Hepatocyte (in vitro differentiated cells): Measurements from ENCODE around the gene CCDC47.

Source experiments
- EZH2 ChIP-seq: fragments of 200-600 bp; sonication (generic); IDR thresholded peaks from 2 replicates; pipeline ENCODE4 v1.6.1; 2016; ENCODE audit warnings: antibody characterized with exemption, mild to moderate bottlenecking, borderline replicate concordance
- EZH2phosphoT487 ChIP-seq: fragments of 200-600 bp; sonication (generic); IDR thresholded peaks from one replicate; pipeline ENCODE4 v1.6.1; 2018; ENCODE audit warnings: antibody characterized with exemption, mild to moderate bottlenecking, low read depth, moderate library complexity; ENCODE audit not compliant: unreplicated experiment, severe bottlenecking
- TF ChIP-seq, protein P1 (sequence below): fragments of 200-600 bp; sonication (generic); IDR thresholded peaks from 2 replicates; pipeline ENCODE4 v1.5.1; 2016; ENCODE audit warnings: antibody characterized with exemption, mild to moderate bottlenecking; ENCODE audit not compliant: poor library complexity

DNA sequence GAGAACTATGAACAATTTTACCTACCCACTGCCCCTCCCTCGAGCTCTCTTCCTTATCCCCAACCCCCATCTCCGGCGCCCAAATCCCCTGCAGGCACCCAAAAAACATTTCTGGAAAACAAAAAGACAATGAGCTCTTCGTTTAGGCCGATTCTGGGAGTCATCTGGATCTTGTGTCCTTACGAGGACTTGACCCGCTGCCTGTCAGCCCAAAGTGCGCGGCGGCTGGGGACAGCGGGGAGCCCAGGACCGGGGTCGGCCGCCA is 32.3 kb downstream of the CCDC47 start:
- TF ChIP-seq EZH2phosphoT487: no peak
- TF ChIP-seq, protein P1, sequence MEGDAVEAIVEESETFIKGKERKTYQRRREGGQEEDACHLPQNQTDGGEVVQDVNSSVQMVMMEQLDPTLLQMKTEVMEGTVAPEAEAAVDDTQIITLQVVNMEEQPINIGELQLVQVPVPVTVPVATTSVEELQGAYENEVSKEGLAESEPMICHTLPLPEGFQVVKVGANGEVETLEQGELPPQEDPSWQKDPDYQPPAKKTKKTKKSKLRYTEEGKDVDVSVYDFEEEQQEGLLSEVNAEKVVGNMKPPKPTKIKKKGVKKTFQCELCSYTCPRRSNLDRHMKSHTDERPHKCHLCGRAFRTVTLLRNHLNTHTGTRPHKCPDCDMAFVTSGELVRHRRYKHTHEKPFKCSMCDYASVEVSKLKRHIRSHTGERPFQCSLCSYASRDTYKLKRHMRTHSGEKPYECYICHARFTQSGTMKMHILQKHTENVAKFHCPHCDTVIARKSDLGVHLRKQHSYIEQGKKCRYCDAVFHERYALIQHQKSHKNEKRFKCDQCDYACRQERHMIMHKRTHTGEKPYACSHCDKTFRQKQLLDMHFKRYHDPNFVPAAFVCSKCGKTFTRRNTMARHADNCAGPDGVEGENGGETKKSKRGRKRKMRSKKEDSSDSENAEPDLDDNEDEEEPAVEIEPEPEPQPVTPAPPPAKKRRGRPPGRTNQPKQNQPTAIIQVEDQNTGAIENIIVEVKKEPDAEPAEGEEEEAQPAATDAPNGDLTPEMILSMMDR: no peak
- no peak for TF ChIP-seq EZH2
